ENCODE measurements around the gene DNAL4. TPM values are rescaled to one million over a fixed set of nuclear protein-coding genes. Genes with fewer than 3 reads are reported as not detected.

Gene DNAL4
- polyA plus RNA-seq, 2 of the 4 experiments (the other 2 are of a cell fraction), result 7.7 to 9.8 TPM

DNA sequence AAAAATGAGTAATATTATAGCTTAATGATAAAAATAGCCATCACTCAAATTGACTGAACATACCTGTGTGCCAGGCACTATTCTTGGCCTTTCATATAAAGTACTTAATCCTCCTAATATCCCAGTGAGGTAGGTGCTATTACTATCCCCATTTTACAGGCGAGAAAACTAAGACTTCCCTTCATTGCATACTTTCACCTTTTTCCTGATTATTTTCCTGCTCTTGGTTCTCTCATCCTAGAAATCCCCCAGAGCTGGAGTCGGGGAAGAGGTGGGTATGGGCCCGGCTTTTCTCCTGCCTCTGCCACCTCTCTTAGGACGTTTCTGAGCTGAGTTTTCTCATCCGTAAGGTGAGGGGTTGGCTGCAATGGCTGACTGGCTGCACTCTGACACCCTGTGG lies 47.7 kb upstream of the DNAL4 start:
- no peak for ATAC-seq
- TF ChIP-seq BHLHE40 (IDR thresholded peaks at IDR 0.05; ENCODE audit: low read depth, low read length) (no peak), POLR2A (IDR thresholded peaks at IDR 0.05; ENCODE audit: low read length) (no peak), POLR2AphosphoS2 (conservative IDR thresholded peaks at IDR 0.05; ENCODE audit: low read length) (no peak), HOXB5 (CRISPR knock-in tag; IDR thresholded peaks at IDR 0.05) (no peak), RAD21 (conservative IDR thresholded peaks at IDR 0.05 in 1 of 2, IDR thresholded peaks at IDR 0.05 in 1 of 2) (no peak), MYC (IDR thresholded peaks at IDR 0.05; ENCODE audit: borderline replicate concordance, low read length) (no peak)
- TF ChIP-seq, protein P1, sequence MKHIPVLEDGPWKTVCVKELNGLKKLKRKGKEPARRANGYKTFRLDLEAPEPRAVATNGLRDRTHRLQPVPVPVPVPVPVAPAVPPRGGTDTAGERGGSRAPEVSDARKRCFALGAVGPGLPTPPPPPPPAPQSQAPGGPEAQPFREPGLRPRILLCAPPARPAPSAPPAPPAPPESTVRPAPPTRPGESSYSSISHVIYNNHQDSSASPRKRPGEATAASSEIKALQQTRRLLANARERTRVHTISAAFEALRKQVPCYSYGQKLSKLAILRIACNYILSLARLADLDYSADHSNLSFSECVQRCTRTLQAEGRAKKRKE (CRISPR knock-in tag; IDR thresholded peaks at IDR 0.05; ENCODE audit: low read depth), result no peak
- CTCF ChIA-PET, result interaction anchor here (0.9 to 6.2 kb wide), 3 partner anchors 13 to 74 kb away, joined by 3 to 95 read pairs (median 4); no protein-coding TSS in a partner anchor
- no peak for FAIRE-seq
- DNase-seq (ENCODE audit: low read depth in 1 of 2, low spot score in 1 of 2), result no peak
- H3K4me3 ChIP-seq, result no peak overlapping the region
- H3K27ac ChIP-seq, result no peak overlapping the region; a peak in 1 of 6 replicates
- peaks cover 22% of the 10 kb centered on the region; the same call in 2 of the 3 replicates for H3K4me1 ChIP-seq
- H3K4me2 ChIP-seq, result peak overlapping the region; percentile 36; the same call in 2 of the 3 replicates
- POLR2A ChIA-PET, result interaction anchor here (1.5 kb wide), 1 partner anchor 10 kb away, joined by 3 read pairs; no protein-coding TSS in a partner anchor
- whole genome bisulfite sequencing (ENCODE audit: missing lambda C conversion rate), result 80% methylated on average over 5 of the region's 5 CpGs
- H3K9me3 ChIP-seq, result no peaks in the 10 kb centered on the region

DNA sequence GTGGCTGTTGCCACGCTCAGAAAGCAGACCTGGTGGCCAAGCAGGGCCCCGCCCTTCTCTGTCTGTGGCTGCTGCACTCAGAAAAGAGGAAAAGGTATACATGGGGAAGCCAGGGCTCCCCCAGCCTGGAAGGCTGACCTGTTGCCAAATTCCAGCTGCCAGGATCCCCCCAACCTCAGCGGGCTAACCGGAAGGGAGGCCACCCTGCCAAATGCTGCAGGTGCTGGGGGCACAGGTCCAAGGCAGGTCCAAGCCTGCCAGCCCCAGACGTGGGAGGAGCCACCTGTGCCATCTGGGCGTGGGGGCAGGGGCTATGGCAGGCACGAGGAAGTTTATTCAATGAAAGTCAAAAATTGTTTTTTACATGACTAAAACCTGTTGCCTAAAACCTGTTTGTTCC lies 47.3 kb upstream of the DNAL4 start:
- Histone ChIP-seq H3K4me1 (peaks cover 23% of the 10 kb centered on the region; the same call in 2 of the 3 replicates), H3K4me3 (no peak overlapping the region), H3K9me3 (no peaks in the 10 kb centered on the region), H3K4me2 (peak overlapping the region; percentile 36; the same call in 2 of the 3 replicates), H3K27ac (0 out of 6 replicates have a peak overlapping the region, but pooled peaks of 1 of the 2 experiments have one; percentile 13)
- POLR2A ChIA-PET, result interaction anchor here (1.5 kb wide), 1 partner anchor 10 kb away, joined by 3 read pairs; no protein-coding TSS in a partner anchor
- CTCF ChIA-PET, result interaction anchor here (0.9 to 6.2 kb wide), 3 partner anchors 13 to 73 kb away, joined by 3 to 95 read pairs (median 4); no protein-coding TSS in a partner anchor
- TF ChIP-seq JUNB (IDR thresholded peaks at IDR 0.05), result no peak
- TF ChIP-seq RARB (CRISPR knock-in tag; IDR thresholded peaks at IDR 0.05), result no peak
- WGBS (ENCODE audit: missing lambda C conversion rate), result 58% methylated on average over 7 of the region's 7 CpGs
- FAIRE-seq, result no peak
- ATAC-seq, result no peak
- DNase-seq (ENCODE audit: low read depth in 1 of 2, low spot score in 1 of 2), result no peak

DNA sequence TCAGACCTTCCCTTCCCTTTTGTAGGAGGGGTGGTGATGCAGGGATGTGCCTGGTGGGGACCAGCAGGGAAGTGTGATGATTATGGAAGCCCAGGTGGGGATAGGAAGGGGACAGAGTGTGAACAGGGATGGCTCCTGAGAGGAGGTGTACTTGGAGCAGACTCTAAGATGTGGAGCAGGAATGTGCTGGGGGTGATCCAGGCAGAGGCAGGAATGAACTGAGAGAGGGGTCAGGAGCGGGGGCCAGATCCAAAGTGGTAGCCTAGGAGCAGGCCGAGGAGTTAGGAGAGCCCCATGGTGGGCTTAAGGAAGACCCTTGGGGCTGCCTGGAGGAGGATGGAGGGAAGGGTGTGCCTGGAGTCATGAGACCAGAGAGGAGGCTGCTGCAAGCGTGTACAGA lies 46.2 kb upstream of the DNAL4 start:
- POLR2A ChIA-PET, result no interaction called here
- FAIRE-seq (no peak), DNase-seq (ENCODE audit: low read depth in 1 of 2, low spot score in 1 of 2) (no peak), ATAC-seq (no peak)
- 87% methylated on average over 3 of the region's 3 CpGs for WGBS (ENCODE audit: missing lambda C conversion rate)
- Histone ChIP-seq H3K4me3 (no peak overlapping the region), H3K4me2 (no peak overlapping the region), H3K4me1 (peaks cover 33% of the 10 kb centered on the region; the same call in 2 of the 3 replicates), H3K9me3 (no peaks in the 10 kb centered on the region), H3K27ac (no peak overlapping the region)
- CTCF ChIA-PET, result interaction anchor here (6.2 kb wide), 1 partner anchor 72 kb away, joined by 95 read pairs; no protein-coding TSS in a partner anchor
- TF ChIP-seq, protein P2, sequence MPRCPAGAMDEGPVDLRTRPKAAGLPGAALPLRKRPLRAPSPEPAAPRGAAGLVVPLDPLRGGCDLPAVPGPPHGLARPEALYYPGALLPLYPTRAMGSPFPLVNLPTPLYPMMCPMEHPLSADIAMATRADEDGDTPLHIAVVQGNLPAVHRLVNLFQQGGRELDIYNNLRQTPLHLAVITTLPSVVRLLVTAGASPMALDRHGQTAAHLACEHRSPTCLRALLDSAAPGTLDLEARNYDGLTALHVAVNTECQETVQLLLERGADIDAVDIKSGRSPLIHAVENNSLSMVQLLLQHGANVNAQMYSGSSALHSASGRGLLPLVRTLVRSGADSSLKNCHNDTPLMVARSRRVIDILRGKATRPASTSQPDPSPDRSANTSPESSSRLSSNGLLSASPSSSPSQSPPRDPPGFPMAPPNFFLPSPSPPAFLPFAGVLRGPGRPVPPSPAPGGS (IDR thresholded peaks at IDR 0.05), result no peak
- TF ChIP-seq, protein P1 (CRISPR knock-in tag; IDR thresholded peaks at IDR 0.05; ENCODE audit: low read depth), result no peak
- TF ChIP-seq POLR2AphosphoS2 (conservative IDR thresholded peaks at IDR 0.05; ENCODE audit: low read length) (no peak), JUN (IDR thresholded peaks at IDR 0.05) (no peak), NPAS2 (CRISPR knock-in tag; IDR thresholded peaks at IDR 0.05; ENCODE audit: borderline replicate concordance) (no peak), JUNB (IDR thresholded peaks at IDR 0.05) (no peak), GATA3 (IDR thresholded peaks at IDR 0.05; ENCODE audit: borderline replicate concordance) (no peak), NFE2L2 (conservative IDR thresholded peaks at IDR 0.05; ENCODE audit: low read length) (no peak)
- TF ChIP-seq, protein P3, sequence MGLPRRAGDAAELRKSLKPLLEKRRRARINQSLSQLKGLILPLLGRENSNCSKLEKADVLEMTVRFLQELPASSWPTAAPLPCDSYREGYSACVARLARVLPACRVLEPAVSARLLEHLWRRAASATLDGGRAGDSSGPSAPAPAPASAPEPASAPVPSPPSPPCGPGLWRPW (IDR thresholded peaks at IDR 0.05), result no peak
- TF ChIP-seq, protein P4, sequence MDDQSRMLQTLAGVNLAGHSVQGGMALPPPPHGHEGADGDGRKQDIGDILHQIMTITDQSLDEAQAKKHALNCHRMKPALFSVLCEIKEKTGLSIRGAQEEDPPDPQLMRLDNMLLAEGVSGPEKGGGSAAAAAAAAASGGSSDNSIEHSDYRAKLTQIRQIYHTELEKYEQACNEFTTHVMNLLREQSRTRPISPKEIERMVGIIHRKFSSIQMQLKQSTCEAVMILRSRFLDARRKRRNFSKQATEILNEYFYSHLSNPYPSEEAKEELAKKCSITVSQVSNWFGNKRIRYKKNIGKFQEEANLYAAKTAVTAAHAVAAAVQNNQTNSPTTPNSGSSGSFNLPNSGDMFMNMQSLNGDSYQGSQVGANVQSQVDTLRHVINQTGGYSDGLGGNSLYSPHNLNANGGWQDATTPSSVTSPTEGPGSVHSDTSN (IDR thresholded peaks at IDR 0.05), result no peak
- TF ChIP-seq, protein P5, sequence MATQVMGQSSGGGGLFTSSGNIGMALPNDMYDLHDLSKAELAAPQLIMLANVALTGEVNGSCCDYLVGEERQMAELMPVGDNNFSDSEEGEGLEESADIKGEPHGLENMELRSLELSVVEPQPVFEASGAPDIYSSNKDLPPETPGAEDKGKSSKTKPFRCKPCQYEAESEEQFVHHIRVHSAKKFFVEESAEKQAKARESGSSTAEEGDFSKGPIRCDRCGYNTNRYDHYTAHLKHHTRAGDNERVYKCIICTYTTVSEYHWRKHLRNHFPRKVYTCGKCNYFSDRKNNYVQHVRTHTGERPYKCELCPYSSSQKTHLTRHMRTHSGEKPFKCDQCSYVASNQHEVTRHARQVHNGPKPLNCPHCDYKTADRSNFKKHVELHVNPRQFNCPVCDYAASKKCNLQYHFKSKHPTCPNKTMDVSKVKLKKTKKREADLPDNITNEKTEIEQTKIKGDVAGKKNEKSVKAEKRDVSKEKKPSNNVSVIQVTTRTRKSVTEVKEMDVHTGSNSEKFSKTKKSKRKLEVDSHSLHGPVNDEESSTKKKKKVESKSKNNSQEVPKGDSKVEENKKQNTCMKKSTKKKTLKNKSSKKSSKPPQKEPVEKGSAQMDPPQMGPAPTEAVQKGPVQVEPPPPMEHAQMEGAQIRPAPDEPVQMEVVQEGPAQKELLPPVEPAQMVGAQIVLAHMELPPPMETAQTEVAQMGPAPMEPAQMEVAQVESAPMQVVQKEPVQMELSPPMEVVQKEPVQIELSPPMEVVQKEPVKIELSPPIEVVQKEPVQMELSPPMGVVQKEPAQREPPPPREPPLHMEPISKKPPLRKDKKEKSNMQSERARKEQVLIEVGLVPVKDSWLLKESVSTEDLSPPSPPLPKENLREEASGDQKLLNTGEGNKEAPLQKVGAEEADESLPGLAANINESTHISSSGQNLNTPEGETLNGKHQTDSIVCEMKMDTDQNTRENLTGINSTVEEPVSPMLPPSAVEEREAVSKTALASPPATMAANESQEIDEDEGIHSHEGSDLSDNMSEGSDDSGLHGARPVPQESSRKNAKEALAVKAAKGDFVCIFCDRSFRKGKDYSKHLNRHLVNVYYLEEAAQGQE (IDR thresholded peaks at IDR 0.05), result no peak
